BLaER1 treated with 17β-estradiol and CSF1 and Interleukin-3, amounts not matched to agents 10 nM and 100 nM (cell line): ENCODE results near the gene SMIM1.
"Not testable (repeated sequence)": the region's sequence is repeated elsewhere in the genome, so short reads cannot be mapped to it uniquely, and the experiment has no call there.

ENCODE experiments used
- H3K27ac ChIP-seq, 11 experiments: shearing (Covaris generic); formaldehyde crosslinking; 2 replicates each; pipeline ENCODE4 v1.8.1; 2022
- H3K27me3 ChIP-seq, 11 experiments: shearing (Covaris generic); formaldehyde crosslinking; 2 replicates each; pipeline ENCODE4 v1.8.1; 2022
- H3K36me3 ChIP-seq, 11 experiments: shearing (Covaris generic); formaldehyde crosslinking; 2 replicates each; pipeline ENCODE4 v1.8.1; 2022
- H3K4me1 ChIP-seq, 10 experiments: shearing (Covaris generic); formaldehyde crosslinking; 2 replicates each; pipeline ENCODE4 v1.8.1; 2022
- H3K4me2 ChIP-seq, 11 experiments: shearing (Covaris generic); formaldehyde crosslinking; 2 replicates each; pipeline ENCODE4 v1.8.1; 2022
- H3K4me3 ChIP-seq, 10 experiments: shearing (Covaris generic); formaldehyde crosslinking; 2 replicates each; pipeline ENCODE4 v1.8.1; 2022
- H3K9ac ChIP-seq, 11 experiments: shearing (Covaris generic); formaldehyde crosslinking; 2 replicates each; pipeline ENCODE4 v1.8.1; 2022
- H3K9me3 ChIP-seq, 11 experiments: shearing (Covaris generic); formaldehyde crosslinking; replicated peaks in 1 of 11; 2 replicates each; pipeline ENCODE4 v1.8.1; 2022
- H4K20me1 ChIP-seq, 11 experiments: shearing (Covaris generic); formaldehyde crosslinking; 2 replicates each; pipeline ENCODE4 v1.8.1; 2022
- Cebpa-rat ChIP-seq, 11 experiments: shearing (Covaris generic); IDR thresholded peaks; 2 replicates each; pipeline ENCODE4 v1.8.1; 2022

Gene SMIM1

GRCh38 chr1:3746389-3746829, 26.1 kb upstream of the SMIM1 start:
- Histone ChIP-seq H3K36me3 (peaks cover 16 to 26% (median 18%) of the 10 kb centered on the region in 11 experiments), H3K4me1 (peaks cover 20 to 44% (median 36%) of the 10 kb centered on the region in 10 experiments), H3K27ac (peak overlapping the region; percentile 40 to 81 (median 73); a peak in 17 of 22 replicates), H3K27me3 (no peaks in the 10 kb centered on the region), H3K4me3 (peak overlapping the region; percentile 57 to 86 (median 76)), H4K20me1 (peaks cover 0 to 36% (median 23%) of the 10 kb centered on the region in 11 experiments; a peak in 17 of 22 replicates), H3K9ac (peak overlapping the region; percentile 70 to 86 (median 84)), H3K4me2 (peak overlapping the region; percentile 81 to 100 (median 99)), H3K9me3 (no peaks in the 10 kb centered on the region)
- no peak for TF ChIP-seq Cebpa-rat (IDR thresholded peaks at IDR 0.05)

DNA sequence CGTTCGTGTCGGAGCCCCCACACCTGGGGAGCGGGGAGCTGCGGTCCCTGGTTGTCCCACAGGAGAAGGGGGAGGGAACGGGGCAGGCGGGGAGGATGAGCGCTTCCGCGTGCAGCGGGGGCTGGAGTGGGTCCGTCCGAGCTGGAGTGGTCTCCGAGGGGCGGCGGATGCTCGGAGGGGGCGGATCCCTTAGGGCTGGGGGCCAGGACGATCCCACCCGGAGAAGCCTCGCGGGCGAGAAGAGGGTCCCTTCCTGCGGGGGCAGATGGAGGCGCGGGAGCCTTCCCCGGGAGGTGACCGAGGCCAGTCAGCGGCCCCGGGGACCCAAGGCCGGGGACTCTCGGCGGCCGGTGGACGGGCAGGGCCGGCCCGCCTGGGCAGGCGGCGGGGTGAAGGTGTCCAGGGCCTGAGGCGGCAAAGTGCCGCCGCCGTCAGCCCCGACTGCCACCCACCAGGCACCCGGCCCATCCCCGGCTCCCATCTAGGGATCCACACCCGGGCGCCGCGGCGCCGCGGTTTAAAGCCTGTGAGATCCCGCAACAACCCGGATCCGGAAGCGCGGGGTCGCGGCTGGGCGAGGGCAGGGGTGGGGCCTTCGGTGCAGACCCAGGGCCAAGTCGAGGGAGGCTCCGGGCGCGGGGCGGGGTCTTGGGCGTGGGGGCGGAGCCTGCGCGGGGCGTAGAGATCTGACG, 25.6 kb upstream of the SMIM1 start:
- Histone ChIP-seq H3K27me3 (no peaks in the 10 kb centered on the region), H3K4me1 (peaks cover 20 to 44% (median 36%) of the 10 kb centered on the region in 10 experiments), H3K27ac (peak overlapping the region; percentile 40 to 81 (median 73); a peak in 20 of 22 replicates), H3K36me3 (peaks cover 10 to 20% (median 13%) of the 10 kb centered on the region in 11 experiments), H3K4me2 (peak overlapping the region; percentile 81 to 100 (median 99)), H3K9ac (peak overlapping the region; percentile 70 to 86 (median 84)), H3K4me3 (peak overlapping the region; percentile 57 to 86 (median 76)), H3K9me3 (no peaks in the 10 kb centered on the region), H4K20me1 (peaks cover 0 to 31% (median 19%) of the 10 kb centered on the region in 11 experiments; a peak in 17 of 22 replicates)
- TF ChIP-seq Cebpa-rat (IDR thresholded peaks at IDR 0.05): no peak

DNA sequence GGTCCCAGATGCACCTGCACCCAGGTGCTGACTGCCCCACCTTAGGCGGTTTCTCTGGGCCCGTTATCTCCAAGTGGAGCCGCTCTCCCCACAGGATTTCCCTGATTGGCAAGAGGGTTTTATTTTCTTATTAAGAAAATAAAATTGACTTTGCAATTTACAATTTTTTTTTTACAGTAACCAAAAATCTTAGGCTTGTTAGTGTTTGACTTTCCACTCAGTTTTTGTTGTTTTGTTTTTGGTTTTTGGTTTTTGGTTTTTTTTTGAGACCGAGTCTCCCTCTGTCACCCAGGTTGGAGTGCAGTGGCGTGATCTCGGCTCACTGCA, 25.1 kb upstream of the SMIM1 start:
- TF ChIP-seq Cebpa-rat (IDR thresholded peaks at IDR 0.05): no peak
- Histone ChIP-seq H3K27ac (peak overlapping the region in 3 of 11 experiments; percentile 65 to 81 (median 81); a peak in 3 of 22 replicates), H3K9ac (peak overlapping the region; percentile 70 to 86 (median 84); a peak in 21 of 22 replicates), H3K36me3 (peaks cover 5 to 15% (median 8%) of the 10 kb centered on the region in 11 experiments; a peak in 19 of 22 replicates), H3K4me1 (peaks cover 20 to 43% (median 36%) of the 10 kb centered on the region in 10 experiments), H4K20me1 (peaks cover 0 to 29% (median 19%) of the 10 kb centered on the region in 11 experiments; a peak in 17 of 22 replicates), H3K4me3 (peak overlapping the region; percentile 57 to 86 (median 76)), H3K9me3 (no peaks in the 10 kb centered on the region), H3K4me2 (peak overlapping the region; percentile 81 to 100 (median 99)), H3K27me3 (no peaks in the 10 kb centered on the region)

- H3K9me3 ChIP-seq: no peaks in the 10 kb centered on the region
- H3K4me2 ChIP-seq: peak overlapping the region; percentile 81 to 100 (median 99)
- H3K4me3 ChIP-seq: peak overlapping the region; percentile 57 to 86 (median 76)
- no peak overlapping the region for H3K27ac ChIP-seq
- H3K36me3 ChIP-seq: peaks cover 1 to 11% (median 3%) of the 10 kb centered on the region in 11 experiments; a peak in 18 of 22 replicates
- H3K4me1 ChIP-seq: peaks cover 20 to 40% (median 36%) of the 10 kb centered on the region in 10 experiments
- no peak for TF ChIP-seq Cebpa-rat (IDR thresholded peaks at IDR 0.05)
- H4K20me1 ChIP-seq: peaks cover 0 to 25% (median 17%) of the 10 kb centered on the region in 11 experiments; a peak in 17 of 22 replicates
- H3K27me3 ChIP-seq: no peaks in the 10 kb centered on the region
- peak overlapping the region in 9 of 11 experiments; percentile 70 to 86 (median 84); a peak in 12 of 22 replicates for H3K9ac ChIP-seq
Measured at GRCh38 chr1:3747903-3748302, 24.6 kb upstream of the SMIM1 start.

DNA sequence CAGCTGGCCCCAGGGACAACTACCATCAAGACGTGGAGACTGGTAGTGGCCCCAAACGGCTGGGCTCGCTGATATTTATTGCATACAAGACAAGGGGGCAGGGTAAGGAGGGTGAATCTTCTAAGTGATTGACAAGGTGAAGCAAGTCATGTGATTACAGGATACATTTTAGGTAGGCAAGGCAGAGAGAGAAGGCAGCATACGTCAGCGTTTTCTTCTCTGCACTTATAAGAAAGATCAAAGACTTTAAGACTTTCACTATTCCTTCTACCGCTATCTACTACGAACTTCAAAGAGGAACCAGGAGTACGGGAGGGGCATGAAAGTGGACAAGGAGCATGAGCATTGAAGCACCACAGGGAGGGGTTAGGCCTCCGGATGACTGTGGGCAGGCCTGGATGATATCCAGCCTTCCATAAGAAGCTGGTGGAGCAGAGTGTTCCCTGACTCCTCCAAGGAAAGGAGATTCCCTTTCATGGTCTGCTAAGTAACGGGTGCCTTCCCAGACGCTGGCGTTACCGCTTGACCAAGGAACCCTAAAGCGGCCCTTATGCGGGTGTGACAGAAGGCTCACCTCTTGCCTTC, 24.1 kb upstream of the SMIM1 start:
- Histone ChIP-seq H3K4me1 (peaks cover 20 to 40% (median 35%) of the 10 kb centered on the region in 10 experiments), H3K4me2 (peak overlapping the region; percentile 81 to 100 (median 99); a peak in 20 of 22 replicates), H4K20me1 (peaks cover 0 to 25% (median 16%) of the 10 kb centered on the region in 11 experiments; a peak in 14 of 22 replicates)
- not testable (repeated sequence) for H3K9me3 ChIP-seq, H3K27me3 ChIP-seq, H3K4me3 ChIP-seq, H3K27ac ChIP-seq, H3K36me3 ChIP-seq, H3K9ac ChIP-seq

DNA sequence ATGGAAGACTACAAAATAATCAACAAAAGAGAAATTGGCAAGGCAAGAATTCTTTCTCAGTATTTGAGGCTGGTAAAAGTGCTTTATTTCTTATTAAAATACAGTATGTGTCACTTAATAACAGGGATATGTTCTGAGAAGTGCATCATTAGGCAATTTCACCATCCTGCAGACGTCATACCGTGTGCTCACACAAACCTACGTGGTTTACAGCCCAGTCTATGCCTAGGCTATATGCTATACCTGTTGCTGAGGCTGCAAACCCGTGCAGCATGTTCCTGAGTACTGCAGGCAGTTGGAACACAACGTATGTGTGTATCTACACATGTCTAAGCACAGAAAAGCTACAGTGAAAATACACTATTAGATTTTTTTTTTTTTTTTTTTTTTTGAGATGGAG, 23.0 kb upstream of the SMIM1 start:
- Histone ChIP-seq H3K4me2 (no peak overlapping the region), H3K9me3 (no peaks in the 10 kb centered on the region), H3K4me1 (peaks cover 20 to 44% (median 35%) of the 10 kb centered on the region in 10 experiments), H3K36me3 (no peaks in the 10 kb centered on the region), H3K4me3 (no peak overlapping the region), H3K27me3 (no peaks in the 10 kb centered on the region), H4K20me1 (peaks cover 0 to 20% (median 15%) of the 10 kb centered on the region in 11 experiments; a peak in 13 of 22 replicates), H3K9ac (no peak overlapping the region), H3K27ac (no peak overlapping the region)
- no peak for TF ChIP-seq Cebpa-rat (IDR thresholded peaks at IDR 0.05)

DNA sequence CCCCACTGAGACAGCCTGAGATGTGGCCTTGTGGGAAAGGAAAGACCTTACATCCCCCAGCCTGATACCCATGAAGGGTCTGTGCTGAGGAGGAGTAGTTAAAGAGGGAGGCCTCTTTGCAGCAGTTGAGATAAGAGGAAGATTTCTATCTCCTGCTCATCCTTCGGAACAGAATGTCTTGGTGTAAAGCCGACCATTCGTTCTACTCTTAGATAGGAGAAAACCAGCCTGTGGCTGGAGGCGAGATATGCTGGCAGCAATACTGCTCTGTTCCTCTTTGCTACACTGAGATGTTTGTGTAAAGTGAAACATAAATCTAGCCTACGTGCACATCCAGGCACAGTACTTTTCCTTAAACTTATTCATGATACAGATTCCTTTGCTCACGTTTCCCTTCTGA, 21.8 kb upstream of the SMIM1 start:
- Histone ChIP-seq H3K4me1 (peaks cover 16 to 33% (median 22%) of the 10 kb centered on the region in 10 experiments), H3K9me3 (no peaks in the 10 kb centered on the region), H4K20me1 (peaks cover 0 to 7% (median 3%) of the 10 kb centered on the region in 11 experiments; a peak in 8 of 22 replicates), H3K9ac (no peak overlapping the region), H3K36me3 (no peaks in the 10 kb centered on the region), H3K27me3 (no peaks in the 10 kb centered on the region), H3K4me3 (no peak overlapping the region), H3K4me2 (no peak overlapping the region), H3K27ac (no peak overlapping the region)
- TF ChIP-seq Cebpa-rat (IDR thresholded peaks at IDR 0.05): no peak

GRCh38 chr1:3752400-3752945, 20.1 kb upstream of the SMIM1 start, which contains the start of gene CCDC27:
Gene CCDC27, plus strand, starts transcription at chr1:3752450. Its CDS starts 32 bp downstream, at chr1:3752482.
- no peaks in the 10 kb centered on the region for H3K9me3 ChIP-seq
- H3K4me1 ChIP-seq: peaks cover 8 to 18% (median 9%) of the 10 kb centered on the region in 10 experiments
- no peaks in the 10 kb centered on the region for H3K36me3 ChIP-seq
- H4K20me1 ChIP-seq: no peaks in the 10 kb centered on the region
- no peak within 1 kb of the TSS for H3K4me3 ChIP-seq
- no peak within 1 kb of the TSS for H3K4me2 ChIP-seq
- no peaks in the 10 kb centered on the region for H3K27me3 ChIP-seq
- no peak for TF ChIP-seq Cebpa-rat (IDR thresholded peaks at IDR 0.05)
- H3K27ac ChIP-seq: no peak within 1 kb of the TSS
- H3K9ac ChIP-seq: no peak within 1 kb of the TSS
